Psoas muscle (tissue), 8 donors: ENCODE measurements around the gene KIF3C. TPM values are rescaled to one million over a fixed set of nuclear protein-coding genes. Genes with fewer than 3 reads are reported as not detected.

Experiments used
- ATAC-seq, 4 donors: fragments of 200-7000 bp; cut with Tn5 transposase; one replicate each; pipeline ENCODE4 v1.9.1; 2020; ENCODE audit warnings: moderate library complexity in 3 of 4, mild to moderate bottlenecking in 2 of 4
- DNase-seq, 2 donors: peaks; one replicate each; pipeline ENCODE4 v3.0.0-alpha.2; 2020
- H3K27ac ChIP-seq: fragments of 200-600 bp; one replicate; pipeline ENCODE4 v1.8.0; 2022
- H3K27me3 ChIP-seq, 3 donors: fragments of 200-600 bp in 1 of 3; one replicate each; pipeline versions ENCODE4 v1.6.1 to v1.8.0; 2013 to 2022; ENCODE audit warnings: low read length in 2 of 3, mild to moderate bottlenecking in 2 of 3, moderate library complexity in 1 of 3; ENCODE audit not compliant: insufficient read depth in 3 of 3
- H3K36me3 ChIP-seq, 2 donors: fragments of 200-600 bp in 1 of 2; one replicate each; pipeline versions ENCODE4 v1.6.1 to v1.8.0; 2013 to 2022; ENCODE audit warnings: low read depth in 1 of 2, mild to moderate bottlenecking in 1 of 2, moderate library complexity in 1 of 2; ENCODE audit not compliant: insufficient read depth in 1 of 2
- H3K4me1 ChIP-seq: fragments of 200-600 bp; one replicate; pipeline ENCODE4 v1.8.0; 2022
- H3K4me3 ChIP-seq: fragments of 200-600 bp; one replicate; pipeline ENCODE4 v1.8.0; 2022; ENCODE audit warnings: mild to moderate bottlenecking
- H3K9me3 ChIP-seq: fragments of 200-600 bp; one replicate; pipeline ENCODE4 v1.8.0; 2022
- CTCF ChIP-seq: fragments of 200-600 bp; IDR thresholded peaks from one replicate; pipeline ENCODE4 v1.8.0; 2022; ENCODE audit warnings: antibody characterized with exemption
- WGBS, 3 donors: extraction: QIAGEN DNeasy Blood & Tissue Kit; methylation state at CpG; one replicate each; pipeline versions ENCODE4 v1.1.6 to v1.1.7; 2013; 5-methylcytosine and 5-hydroxymethylcytosine counted together
- intact Hi-C, 2 donors: fragments of 100-400 bp; cut with DNase I; formaldehyde crosslinking; loops; one replicate each; pipeline versions ENCODE4 v1.11.0 to v1.14.2; 2022
- polyA plus RNA-seq, 3 donors: library from polyadenylated mRNA; stranded (reverse); fragments of 200-250 nt; gene quantifications; one replicate each; pipeline ENCODE4 v1.2.3, GENCODE V29; 2013
- total RNA-seq, 4 donors: library from RNA; stranded (reverse); fragmentation: NEBNext Ultra II Directional in 2 of 4; extraction: Animal tissue kit (Norgen Biotek cat#: 25700) in 2 of 4; gene quantifications; one replicate each; pipeline versions ENCODE4 v1.2.1 to v1.2.4, GENCODE V29; 2021 to 2023
- donor health status: healthy with polysubstance abuse.
- donor health status: DM: no; HTN: no; CAD: no; lungs with moderate emphysema.
- donor health status: Bipolar disorder and iron deficiency.
- donor health status: healthy.
- donor health status: DM: yes; HTN: yes; CAD: no.
- donor health status: DM: no; HTN: no; CAD: no.
- donor health status: DM: no; HTN: no; CAD: no.
- donor health status: DM: yes; HTN: yes; CAD: no.

The KIF3C gene
- total and polyA plus RNA-seq, 7 donors = 0.82 to 3.3 (median 1.7) TPM

GRCh38 chr2:25933622-25934021 is 48.7 kb downstream of the KIF3C start:
- Histone ChIP-seq H3K36me3 (peaks cover 0 to 4% of the 10 kb centered on the region in 2 donors), H3K4me1 (peaks cover 20% of the 10 kb centered on the region), H3K27ac (no peak overlapping the region), H3K4me3 (no peak overlapping the region), H3K27me3 (no peaks in the 10 kb centered on the region), H3K9me3 (no peaks in the 10 kb centered on the region)
- DNase-seq (no peak), ATAC-seq (no peak)
- intact Hi-C loops = loop anchor here in 1 of 2 donors (1.0 kb wide), 1 partner anchor 23 kb away; no protein-coding TSS in a partner anchor
- TF ChIP-seq CTCF = no peak
- WGBS, 3 donors = 97 to 100% (median 97%) methylated on average over 2 of the region's 2 CpGs

DNA sequence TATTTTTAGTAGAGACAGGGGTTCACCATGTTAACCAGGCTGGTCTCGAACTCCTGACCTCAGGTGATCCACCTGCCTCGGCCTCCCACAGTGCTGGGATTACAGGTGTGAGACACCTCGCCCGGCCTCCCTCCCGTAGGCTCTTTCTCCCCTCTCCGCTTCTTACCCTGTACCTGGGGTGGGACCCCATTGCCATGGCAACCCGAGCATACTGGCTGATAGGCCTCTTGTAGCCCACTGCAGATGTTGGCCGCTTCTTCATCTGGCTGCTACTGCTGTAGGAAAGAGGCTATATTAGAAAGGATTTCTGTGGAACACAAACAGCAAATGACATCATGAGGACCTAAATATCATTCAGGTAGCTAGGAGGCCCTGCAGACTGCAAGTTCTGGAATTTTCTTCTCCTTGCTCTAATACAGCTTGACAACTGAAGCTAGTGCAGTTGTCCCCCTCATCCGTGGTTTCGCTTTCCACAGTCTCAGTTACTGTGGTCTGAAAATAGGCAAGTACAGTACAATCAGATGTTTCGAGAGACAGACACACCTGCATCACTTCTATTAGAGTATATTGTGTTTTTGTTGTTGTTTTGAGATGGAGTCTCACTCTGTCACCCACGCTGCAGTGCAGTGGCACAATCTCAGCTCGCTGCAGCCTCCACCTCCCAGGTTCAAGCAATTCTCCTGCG is 52.4 kb downstream of the KIF3C start:
- intact Hi-C loops = no loop called here
- ATAC-seq (no peak), DNase-seq (no peak)
- no peaks in the 10 kb centered on the region for H3K9me3 ChIP-seq
- 91 to 94% (median 94%) methylated on average over 14 of the region's 14 CpGs for WGBS, 3 donors
- no peak overlapping the region for H3K4me3 ChIP-seq
- H3K36me3 ChIP-seq = peaks cover 0 to 6% of the 10 kb centered on the region in 2 donors
- no peak for TF ChIP-seq CTCF
- H3K27me3 ChIP-seq = no peaks in the 10 kb centered on the region
- H3K27ac ChIP-seq = no peak overlapping the region
- no peaks in the 10 kb centered on the region for H3K4me1 ChIP-seq

- no peak for TF ChIP-seq CTCF
- Histone ChIP-seq H3K36me3 (peaks cover 0 to 6% of the 10 kb centered on the region in 2 donors), H3K9me3 (no peaks in the 10 kb centered on the region), H3K27ac (no peak overlapping the region), H3K4me1 (no peaks in the 10 kb centered on the region), H3K4me3 (no peak overlapping the region), H3K27me3 (no peaks in the 10 kb centered on the region)
- intact Hi-C loops = no loop called here
- WGBS, 3 donors = 95 to 98% (median 95%) methylated on average over 18 of the region's 18 CpGs
- no peak for ATAC-seq
- no peak for DNase-seq
Observed at GRCh38 chr2:25928668-25929067, 53.6 kb downstream of the KIF3C start.

GRCh38 chr2:25926984-25927756 is 55.1 kb downstream of the KIF3C start:
- no peaks in the 10 kb centered on the region for H3K4me1 ChIP-seq
- TF ChIP-seq CTCF = no peak
- no peaks in the 10 kb centered on the region for H3K9me3 ChIP-seq
- WGBS, 3 donors = 83 to 88% (median 86%) methylated on average over 18 of the region's 18 CpGs
- intact Hi-C loops = no loop called here
- no peak overlapping the region for H3K27ac ChIP-seq
- H3K4me3 ChIP-seq = no peak overlapping the region
- ATAC-seq (no peak), DNase-seq (no peak)
- no peaks in the 10 kb centered on the region for H3K27me3 ChIP-seq
- H3K36me3 ChIP-seq = peaks cover 0 to 6% of the 10 kb centered on the region in 2 donors
